Transverse colon (tissue), 4 donors: Measurements from ENCODE around the gene LINS1.

Experiments
- POLR2A ChIP-seq: fragments of 450-650 bp; IDR thresholded peaks from one replicate; pipeline ENCODE4 v1.6.1; 2016; ENCODE audit warnings: antibody characterized with exemption, mild to moderate bottlenecking, moderate library complexity
- POLR2AphosphoS5 ChIP-seq, 3 donors: sonication (generic); formaldehyde crosslinking; IDR thresholded peaks; one replicate each; pipeline ENCODE4 v1.6.1; 2016; ENCODE audit warnings: antibody characterized with exemption in 3 of 3
- TF ChIP-seq, protein P1 (sequence below), 5 experiments: fragments of 200-600 bp in 3 of 5; fragments of 450-650 bp in 2 of 5; sonication (generic) in 3 of 5; IDR thresholded peaks; 1 replicate in 2 of 5; 2 replicates in 3 of 5; pipeline ENCODE4 v1.5.1; 2016 to 2017; ENCODE audit warnings: antibody characterized with exemption in 5 of 5, inconsistent platforms in 3 of 5, mild to moderate bottlenecking in 2 of 5, moderate library complexity in 1 of 5

DNA sequence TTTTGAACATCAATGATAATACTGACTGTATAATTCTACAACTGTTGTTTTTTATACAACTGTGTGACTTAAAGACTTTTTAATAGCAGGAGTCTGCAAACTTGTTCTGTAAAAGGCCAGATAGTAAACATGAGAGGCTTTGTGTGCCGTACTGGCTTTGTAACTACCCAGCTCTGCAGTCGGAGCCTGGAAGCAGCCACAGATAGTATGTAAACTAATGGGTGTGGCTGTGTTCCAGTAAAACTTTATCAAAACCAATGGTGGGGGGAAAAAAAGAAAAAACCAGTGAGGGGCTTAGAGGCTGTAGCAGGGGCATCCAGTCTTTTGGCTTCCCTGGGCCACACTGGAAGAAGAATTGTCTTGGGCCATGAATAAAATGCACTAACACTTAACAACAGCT lies 12.4 kb upstream of the LINS1 start:
- TF ChIP-seq, protein P1, sequence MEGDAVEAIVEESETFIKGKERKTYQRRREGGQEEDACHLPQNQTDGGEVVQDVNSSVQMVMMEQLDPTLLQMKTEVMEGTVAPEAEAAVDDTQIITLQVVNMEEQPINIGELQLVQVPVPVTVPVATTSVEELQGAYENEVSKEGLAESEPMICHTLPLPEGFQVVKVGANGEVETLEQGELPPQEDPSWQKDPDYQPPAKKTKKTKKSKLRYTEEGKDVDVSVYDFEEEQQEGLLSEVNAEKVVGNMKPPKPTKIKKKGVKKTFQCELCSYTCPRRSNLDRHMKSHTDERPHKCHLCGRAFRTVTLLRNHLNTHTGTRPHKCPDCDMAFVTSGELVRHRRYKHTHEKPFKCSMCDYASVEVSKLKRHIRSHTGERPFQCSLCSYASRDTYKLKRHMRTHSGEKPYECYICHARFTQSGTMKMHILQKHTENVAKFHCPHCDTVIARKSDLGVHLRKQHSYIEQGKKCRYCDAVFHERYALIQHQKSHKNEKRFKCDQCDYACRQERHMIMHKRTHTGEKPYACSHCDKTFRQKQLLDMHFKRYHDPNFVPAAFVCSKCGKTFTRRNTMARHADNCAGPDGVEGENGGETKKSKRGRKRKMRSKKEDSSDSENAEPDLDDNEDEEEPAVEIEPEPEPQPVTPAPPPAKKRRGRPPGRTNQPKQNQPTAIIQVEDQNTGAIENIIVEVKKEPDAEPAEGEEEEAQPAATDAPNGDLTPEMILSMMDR (IDR thresholded peaks at IDR 0.05), result no peak
- TF ChIP-seq POLR2A (no peak), POLR2AphosphoS5 (IDR thresholded peaks at IDR 0.05) (no peak)
